GM18526 (cell line): Measurements from ENCODE around the gene MED15.
A peak's percentile ranks its signal among the peaks of the same experiment; 100 is the strongest.

Experiments
- POLR2A ChIP-seq: IDR thresholded peaks from 3 replicates; pipeline ENCODE4 v1.6.1; 2011; ENCODE audit not compliant: insufficient read length; ENCODE audit errors: extremely low read depth

The MED15 gene

GRCh38 chr22:20475115-20475436 lies 32.3 kb upstream of the MED15 start:
- TF ChIP-seq POLR2A = no peak

GRCh38 chr22:20479612-20480196 lies 27.7 kb upstream of the MED15 start:
- no peak for TF ChIP-seq POLR2A

DNA sequence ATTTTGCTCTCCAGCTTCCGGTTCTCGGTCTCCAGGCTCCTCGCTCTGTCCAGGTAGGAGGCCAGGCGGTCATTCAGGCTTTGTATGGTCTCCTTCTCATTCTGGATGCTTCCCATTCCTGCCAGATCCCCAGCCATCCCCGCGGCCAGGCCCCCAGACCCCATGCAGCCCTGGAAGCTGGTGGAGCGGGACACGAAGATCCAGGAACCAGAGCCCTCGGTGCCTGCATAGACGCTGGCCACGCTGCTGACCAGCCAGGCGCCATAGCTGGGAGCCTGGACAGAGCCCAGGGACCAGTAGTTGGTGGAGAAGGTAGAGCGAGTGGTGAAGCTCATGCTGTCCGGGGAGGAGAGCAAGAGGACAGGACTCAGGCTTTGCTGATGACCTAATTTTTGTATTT lies 23.6 kb upstream of the MED15 start:
- TF ChIP-seq POLR2A = no peak

- TF ChIP-seq POLR2A = no peak
Measured at GRCh38 chr22:20484948-20485683, 22.3 kb upstream of the MED15 start.

DNA sequence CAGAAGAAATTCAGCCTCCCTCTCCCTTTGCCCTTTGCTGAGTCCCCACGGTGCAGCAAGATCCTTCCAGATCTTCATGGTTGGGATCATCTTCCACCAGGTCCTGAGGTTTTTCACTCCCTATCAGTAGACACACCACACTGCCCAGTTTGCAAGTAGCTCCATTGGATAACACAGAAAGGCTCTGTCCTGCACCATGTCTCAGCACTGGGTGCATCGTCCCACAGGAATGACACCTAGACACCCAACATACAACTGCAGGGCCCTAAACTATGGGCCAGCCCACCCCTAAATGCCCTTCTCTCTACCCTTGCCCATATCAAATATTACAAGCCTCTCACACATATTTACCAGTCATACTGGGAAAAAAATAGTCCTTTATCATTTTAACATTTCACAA lies 21.2 kb upstream of the MED15 start:
- no peak for TF ChIP-seq POLR2A

DNA sequence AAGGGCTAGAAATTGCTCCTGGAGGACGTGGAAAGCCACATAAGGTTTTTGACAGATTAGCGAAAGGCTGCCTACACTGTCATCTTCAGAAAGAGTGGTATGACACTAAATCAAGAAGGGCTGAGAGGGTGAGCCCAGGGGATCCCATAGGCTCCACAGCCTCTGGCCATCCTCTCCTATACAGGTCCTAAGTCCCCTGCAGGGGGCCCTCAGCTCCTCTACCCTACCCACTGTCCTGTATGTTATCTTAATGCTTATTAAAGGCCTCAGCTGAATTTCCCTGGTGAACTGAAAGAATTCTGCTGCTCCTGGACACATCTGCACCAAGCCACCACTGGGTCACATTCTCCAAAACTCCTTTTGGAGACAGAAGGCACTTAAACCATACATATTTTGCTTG lies 19.7 kb upstream of the MED15 start:
- TF ChIP-seq POLR2A = no peak

GRCh38 chr22:20488946-20489345 lies 18.5 kb upstream of the MED15 start:
- TF ChIP-seq POLR2A = no peak

DNA sequence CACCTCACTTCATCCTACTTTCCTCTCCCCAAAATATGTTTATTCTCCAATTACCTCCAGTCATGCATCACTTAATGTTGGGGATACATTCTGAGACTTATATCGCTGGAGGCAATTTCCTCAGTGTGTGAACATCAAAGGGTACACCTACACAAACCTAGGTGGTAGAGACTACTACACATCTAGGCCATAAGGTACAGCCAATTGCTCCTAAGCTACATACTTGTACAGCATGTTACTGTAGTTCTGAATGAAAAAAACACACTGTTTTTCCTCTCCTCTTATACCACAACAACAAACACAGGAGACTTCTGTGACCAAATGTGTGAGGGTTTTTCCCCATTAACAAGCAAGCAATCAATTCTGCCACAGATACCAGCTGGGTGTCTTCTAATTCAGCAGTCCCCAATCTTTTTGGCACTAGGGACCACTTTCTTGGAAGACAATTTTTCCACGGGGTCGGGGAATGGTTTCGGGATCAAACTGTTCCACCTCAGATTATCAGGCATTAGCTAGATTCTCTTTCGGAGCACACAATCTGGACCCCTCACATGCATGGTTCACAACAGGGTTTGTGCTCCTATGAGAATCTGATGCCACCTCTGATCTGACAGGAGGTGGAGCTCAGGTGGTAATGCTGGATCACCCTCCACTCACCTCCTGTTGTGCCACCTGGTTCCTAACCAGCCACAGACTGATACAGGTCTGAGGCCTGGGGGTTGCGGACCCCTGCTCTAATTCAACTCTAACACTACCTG lies 17.0 kb upstream of the MED15 start:
- TF ChIP-seq POLR2A = no peak

- no peak for TF ChIP-seq POLR2A
Measured at GRCh38 chr22:20490941-20491307, 16.5 kb upstream of the MED15 start.

DNA sequence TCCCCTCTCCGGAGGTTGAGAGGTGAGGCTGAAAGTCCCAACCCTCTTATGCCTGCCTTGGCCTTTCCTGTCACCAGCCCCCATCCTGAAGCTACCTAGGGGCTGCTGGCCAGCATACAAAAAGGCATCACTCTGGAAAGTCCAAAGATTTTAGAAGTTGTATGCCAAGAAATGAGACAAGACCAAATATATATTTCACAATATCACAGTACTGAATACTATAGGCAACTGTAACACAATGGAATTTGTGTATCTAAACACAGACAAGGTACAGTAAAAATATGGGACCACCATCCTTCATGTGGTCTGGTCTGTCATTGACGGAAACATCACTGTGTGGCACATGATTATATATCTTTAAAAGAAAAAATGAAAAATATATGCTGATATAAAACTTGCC lies 16.1 kb upstream of the MED15 start:
- TF ChIP-seq POLR2A = no peak

- TF ChIP-seq POLR2A = peak; percentile 36
Measured at GRCh38 chr22:20494978-20495860, 12.2 kb upstream of the MED15 start, which contains the start of gene KLHL22. KLHL22 (minus strand) TSS chr22:20495795; CDS start chr22:20489211, 6,584 bp downstream.

DNA sequence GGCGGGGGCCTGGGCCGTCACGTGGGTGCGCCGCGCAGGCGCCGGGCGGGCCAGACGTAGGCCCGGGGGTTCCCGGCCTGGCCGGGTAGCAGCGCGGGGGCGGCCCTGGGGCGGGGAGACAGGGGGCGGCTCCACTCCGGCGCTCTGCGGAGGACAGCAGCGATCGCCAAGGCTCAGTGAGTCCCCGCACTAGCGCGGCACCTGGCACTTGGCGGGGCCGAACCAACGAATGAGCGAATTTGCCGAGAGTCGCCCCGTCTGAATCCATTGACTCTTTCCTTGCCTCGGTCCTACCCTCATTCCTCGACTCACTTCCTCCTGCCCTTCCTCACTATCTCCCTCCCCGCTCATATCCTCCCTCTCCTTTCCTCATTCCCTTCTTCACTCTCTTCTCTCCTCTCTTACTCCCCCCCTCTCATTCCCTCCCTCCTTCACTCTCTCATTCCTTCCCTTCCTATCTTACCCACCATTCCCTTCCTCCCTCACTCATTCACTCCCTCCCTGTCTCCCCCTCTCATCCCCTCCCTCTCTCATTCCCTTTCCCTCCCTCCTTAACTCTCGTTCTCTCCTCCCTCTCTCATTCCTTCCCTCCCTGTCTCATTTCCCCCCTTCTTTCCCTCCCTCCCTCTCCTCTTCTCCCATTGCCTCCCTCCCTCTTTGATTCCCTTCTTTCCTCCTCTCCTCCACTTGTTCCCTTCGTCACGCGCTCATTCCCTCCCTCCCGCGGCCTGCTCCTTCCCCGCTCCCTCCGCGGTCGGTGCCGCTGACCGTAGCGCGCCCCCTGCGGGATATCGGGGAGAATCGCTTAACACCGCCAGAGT lies 11.3 kb upstream of the MED15 start:
- TF ChIP-seq POLR2A = peak; percentile 61

- no peak for TF ChIP-seq POLR2A
Measured at GRCh38 chr22:20497426-20497825, 10.0 kb upstream of the MED15 start.

- TF ChIP-seq POLR2A = no peak
Measured at GRCh38 chr22:20498913-20499312, 8.5 kb upstream of the MED15 start.
